BLaER1 treated with 17β-estradiol and CSF1 and Interleukin-3, amounts not matched to agents 10 nM and 100 nM (cell line): ENCODE data around the gene NBAS.
"Not testable (repeated sequence)": the region's sequence is repeated elsewhere in the genome, so short reads cannot be mapped to it uniquely, and the experiment has no call there.

Experiments used
- H3K27ac ChIP-seq, 11 experiments: shearing (Covaris generic); formaldehyde crosslinking; 2 replicates each; pipeline ENCODE4 v1.8.1; 2022
- H3K27me3 ChIP-seq, 11 experiments: shearing (Covaris generic); formaldehyde crosslinking; 2 replicates each; pipeline ENCODE4 v1.8.1; 2022
- H3K36me3 ChIP-seq, 11 experiments: shearing (Covaris generic); formaldehyde crosslinking; 2 replicates each; pipeline ENCODE4 v1.8.1; 2022
- H3K4me1 ChIP-seq, 10 experiments: shearing (Covaris generic); formaldehyde crosslinking; 2 replicates each; pipeline ENCODE4 v1.8.1; 2022
- H3K4me2 ChIP-seq, 11 experiments: shearing (Covaris generic); formaldehyde crosslinking; 2 replicates each; pipeline ENCODE4 v1.8.1; 2022
- H3K4me3 ChIP-seq, 10 experiments: shearing (Covaris generic); formaldehyde crosslinking; 2 replicates each; pipeline ENCODE4 v1.8.1; 2022
- H3K9ac ChIP-seq, 11 experiments: shearing (Covaris generic); formaldehyde crosslinking; 2 replicates each; pipeline ENCODE4 v1.8.1; 2022
- H3K9me3 ChIP-seq, 11 experiments: shearing (Covaris generic); formaldehyde crosslinking; replicated peaks in 1 of 11; 2 replicates each; pipeline ENCODE4 v1.8.1; 2022
- H4K20me1 ChIP-seq, 11 experiments: shearing (Covaris generic); formaldehyde crosslinking; 2 replicates each; pipeline ENCODE4 v1.8.1; 2022
- Cebpa-rat ChIP-seq, 11 experiments: shearing (Covaris generic); IDR thresholded peaks; 2 replicates each; pipeline ENCODE4 v1.8.1; 2022

Gene NBAS

DNA sequence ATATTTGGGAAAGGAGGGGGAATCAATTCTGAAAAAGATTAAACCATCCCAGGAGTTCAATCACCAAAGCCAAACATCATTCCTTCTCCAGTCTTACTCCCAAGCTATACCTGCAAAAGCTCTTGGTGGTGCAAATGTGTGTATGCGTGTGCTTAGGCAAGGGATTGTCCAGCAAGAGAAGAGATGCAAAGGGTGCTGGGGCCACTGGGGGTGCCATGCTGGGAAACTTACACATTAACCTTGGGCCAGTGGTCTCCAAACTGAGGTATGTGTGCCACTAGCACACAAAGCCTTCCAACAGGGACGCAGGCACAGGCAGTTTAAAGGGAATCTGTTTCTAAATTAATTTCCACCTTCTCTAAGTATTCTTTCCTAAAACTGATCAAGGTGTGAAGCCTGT, 307.9 kb downstream of the NBAS start:
- Histone ChIP-seq H3K4me3 (no peak overlapping the region), H3K9ac (no peak overlapping the region), H3K36me3 (peaks cover 0 to 20% (median 9%) of the 10 kb centered on the region in 11 experiments; a peak in 10 of 22 replicates), H3K4me2 (no peak overlapping the region), H3K4me1 (no peaks in the 10 kb centered on the region), H3K27ac (no peak overlapping the region), H3K27me3 (no peaks in the 10 kb centered on the region), H4K20me1 (no peaks in the 10 kb centered on the region), H3K9me3 (peaks cover 11 to 31% (median 20%) of the 10 kb centered on the region in 11 experiments; a peak in 21 of 22 replicates)
- no peak for TF ChIP-seq Cebpa-rat (IDR thresholded peaks at IDR 0.05)

GRCh38 chr2:15251753-15252152, 309.4 kb downstream of the NBAS start:
- peaks cover 0 to 13% (median 6%) of the 10 kb centered on the region in 11 experiments; a peak in 10 of 22 replicates for H3K36me3 ChIP-seq
- H3K4me3 ChIP-seq: no peak overlapping the region
- H3K27ac ChIP-seq: no peak overlapping the region
- no peaks in the 10 kb centered on the region for H3K4me1 ChIP-seq
- H3K4me2 ChIP-seq: no peak overlapping the region
- no peaks in the 10 kb centered on the region for H3K27me3 ChIP-seq
- no peak for TF ChIP-seq Cebpa-rat (IDR thresholded peaks at IDR 0.05)
- H3K9ac ChIP-seq: no peak overlapping the region
- no peaks in the 10 kb centered on the region for H4K20me1 ChIP-seq
- peaks cover 8 to 24% (median 16%) of the 10 kb centered on the region in 11 experiments; a peak in 17 of 22 replicates for H3K9me3 ChIP-seq

DNA sequence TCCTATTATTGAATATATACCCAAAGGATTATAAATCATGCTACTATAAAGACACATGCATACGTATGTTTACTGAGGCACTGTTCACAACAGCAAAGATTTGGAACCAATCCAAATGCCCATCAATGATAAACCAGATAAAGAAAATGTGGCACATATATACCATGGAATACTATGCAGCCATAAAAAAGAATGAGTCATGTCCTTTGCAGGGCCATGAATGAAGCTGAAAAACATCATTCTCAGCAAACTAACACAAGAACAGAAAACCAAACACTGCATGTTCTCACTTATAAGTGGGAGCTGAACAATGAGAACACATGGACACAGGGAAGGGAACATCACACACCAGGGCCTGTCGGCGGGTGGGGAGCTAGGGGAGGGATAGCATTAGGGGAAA, 310.2 kb downstream of the NBAS start:
- not testable (repeated sequence) for H3K4me1 ChIP-seq, H4K20me1 ChIP-seq, H3K4me2 ChIP-seq

GRCh38 chr2:15246870-15247269, 314.3 kb downstream of the NBAS start:
- Histone ChIP-seq H3K27ac (no peak overlapping the region), H3K4me1 (peaks cover 0 to 11% (median 6%) of the 10 kb centered on the region in 10 experiments; a peak in 9 of 20 replicates), H3K9me3 (peaks cover 8 to 23% (median 16%) of the 10 kb centered on the region in 11 experiments; a peak in 17 of 22 replicates), H4K20me1 (no peaks in the 10 kb centered on the region), H3K27me3 (no peaks in the 10 kb centered on the region), H3K36me3 (peaks cover 0 to 18% (median 5%) of the 10 kb centered on the region in 11 experiments; a peak in 10 of 22 replicates), H3K4me3 (no peak overlapping the region), H3K9ac (no peak overlapping the region), H3K4me2 (no peak overlapping the region)
- TF ChIP-seq Cebpa-rat (IDR thresholded peaks at IDR 0.05): no peak

More for the DNA sequence above, 310.2 kb downstream of the NBAS start:
- H3K9ac ChIP-seq, H3K27me3 ChIP-seq, H3K27ac ChIP-seq, H3K4me3 ChIP-seq: not testable (repeated sequence)
- H3K9me3 ChIP-seq: peaks cover 8 to 24% (median 16%) of the 10 kb centered on the region in 11 experiments; a peak in 17 of 22 replicates
- peaks cover 0 to 13% (median 6%) of the 10 kb centered on the region in 11 experiments; a peak in 10 of 22 replicates for H3K36me3 ChIP-seq

DNA sequence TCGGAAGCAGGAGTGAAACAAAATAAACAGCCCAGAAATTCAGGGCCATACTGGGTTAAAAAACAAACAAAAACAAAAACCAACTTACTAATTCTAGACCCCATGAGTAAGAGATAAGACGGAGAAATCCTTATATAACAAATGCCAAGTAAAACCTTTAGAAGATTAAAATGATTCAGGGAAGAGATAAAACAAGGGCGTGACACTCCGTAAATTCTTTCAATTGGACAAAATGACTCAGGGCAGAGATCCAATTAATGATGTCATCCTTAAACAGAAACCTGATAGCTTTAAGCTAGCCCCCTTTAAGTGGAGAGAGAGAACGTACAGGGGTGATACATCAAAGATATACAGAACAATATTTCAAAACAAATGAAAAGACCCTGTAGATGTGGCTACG, 317.4 kb downstream of the NBAS start:
- H3K9ac ChIP-seq: no peak overlapping the region
- H3K36me3 ChIP-seq: peaks cover 0 to 22% (median 0%) of the 10 kb centered on the region in 11 experiments; a peak in 5 of 22 replicates
- no peaks in the 10 kb centered on the region for H4K20me1 ChIP-seq
- no peaks in the 10 kb centered on the region for H3K9me3 ChIP-seq
- TF ChIP-seq Cebpa-rat (IDR thresholded peaks at IDR 0.05): no peak
- H3K27ac ChIP-seq: no peak overlapping the region
- no peak overlapping the region for H3K4me3 ChIP-seq
- H3K27me3 ChIP-seq: no peaks in the 10 kb centered on the region
- H3K4me2 ChIP-seq: peak overlapping the region in 5 of 11 experiments; percentile 1 to 49 (median 23); a peak in 4 of 22 replicates
- peaks cover 0 to 11% (median 6%) of the 10 kb centered on the region in 10 experiments; a peak in 9 of 20 replicates for H3K4me1 ChIP-seq

DNA sequence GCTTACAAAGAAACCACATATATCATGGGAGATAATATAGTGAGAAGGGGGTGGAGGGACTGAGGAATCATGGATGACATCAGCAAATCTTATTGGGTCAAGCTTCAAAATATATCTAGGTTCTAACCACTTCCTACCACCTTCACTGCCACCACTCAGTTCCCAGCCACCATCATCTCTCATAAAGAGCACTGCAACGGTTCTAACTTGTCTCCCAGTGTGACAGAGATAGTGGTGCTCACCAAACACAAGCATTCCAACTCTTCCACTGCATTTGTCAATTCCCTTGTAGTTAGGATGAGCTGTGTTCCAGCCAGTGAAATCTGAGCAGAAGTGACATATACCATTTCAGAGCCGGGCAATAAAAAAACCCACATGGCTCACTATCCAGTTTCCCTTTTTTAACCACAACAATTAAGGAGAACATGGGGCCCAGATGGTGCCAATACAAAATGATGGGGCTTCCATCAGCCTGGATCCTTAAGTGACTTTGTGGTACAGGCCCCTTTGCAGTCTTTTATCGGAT, 318.1 kb downstream of the NBAS start:
- no peaks in the 10 kb centered on the region for H3K9me3 ChIP-seq
- no peak overlapping the region for H3K27ac ChIP-seq
- no peak for TF ChIP-seq Cebpa-rat (IDR thresholded peaks at IDR 0.05)
- H3K4me2 ChIP-seq: no peak overlapping the region; a peak in 1 of 22 replicates
- H3K4me1 ChIP-seq: peaks cover 0 to 11% (median 6%) of the 10 kb centered on the region in 10 experiments; a peak in 9 of 20 replicates
- H3K27me3 ChIP-seq: no peaks in the 10 kb centered on the region
- H3K9ac ChIP-seq: no peak overlapping the region
- no peaks in the 10 kb centered on the region for H4K20me1 ChIP-seq
- H3K4me3 ChIP-seq: no peak overlapping the region
- H3K36me3 ChIP-seq: peaks cover 0 to 22% (median 0%) of the 10 kb centered on the region in 11 experiments; a peak in 6 of 22 replicates

- no peak for TF ChIP-seq Cebpa-rat (IDR thresholded peaks at IDR 0.05)
- Histone ChIP-seq H3K9ac (no peak overlapping the region), H3K4me3 (no peak overlapping the region)
Measured at GRCh38 chr2:15241929-15242328, 319.2 kb downstream of the NBAS start.

DNA sequence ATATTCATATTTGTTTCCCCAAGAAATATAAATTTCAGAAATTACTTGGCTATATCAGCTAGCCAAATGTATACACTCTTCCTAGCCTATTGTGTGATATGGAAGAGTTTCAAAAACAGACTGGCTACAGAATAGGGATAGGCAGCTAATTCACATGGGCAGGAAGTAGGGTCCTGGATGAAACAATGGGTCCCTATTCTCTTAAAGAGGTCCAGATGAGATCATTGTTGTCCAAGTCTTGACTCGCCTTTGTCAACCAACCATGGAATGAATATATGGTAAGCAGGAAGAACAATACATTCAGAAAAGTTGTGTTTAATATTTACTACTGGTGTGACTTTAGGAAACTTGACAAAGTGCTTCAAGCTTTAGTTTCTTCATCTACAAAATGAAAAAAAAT, 319.9 kb downstream of the NBAS start:
- Histone ChIP-seq H4K20me1 (no peaks in the 10 kb centered on the region), H3K27me3 (no peaks in the 10 kb centered on the region), H3K27ac (no peak overlapping the region), H3K4me3 (no peak overlapping the region), H3K4me2 (no peak overlapping the region), H3K9ac (no peak overlapping the region), H3K9me3 (no peaks in the 10 kb centered on the region), H3K4me1 (peaks cover 0 to 11% (median 6%) of the 10 kb centered on the region in 10 experiments; a peak in 9 of 20 replicates), H3K36me3 (peaks cover 0 to 22% (median 1%) of the 10 kb centered on the region in 11 experiments; a peak in 6 of 22 replicates)
- no peak for TF ChIP-seq Cebpa-rat (IDR thresholded peaks at IDR 0.05)

More at GRCh38 chr2:15241929-15242328, 319.2 kb downstream of the NBAS start:
- H4K20me1 ChIP-seq: no peaks in the 10 kb centered on the region
- H3K27ac ChIP-seq: no peak overlapping the region
- no peaks in the 10 kb centered on the region for H3K9me3 ChIP-seq
- H3K4me2 ChIP-seq: no peak overlapping the region
- H3K4me1 ChIP-seq: peaks cover 0 to 11% (median 6%) of the 10 kb centered on the region in 10 experiments; a peak in 9 of 20 replicates
- H3K27me3 ChIP-seq: no peaks in the 10 kb centered on the region
- peaks cover 0 to 22% (median 0%) of the 10 kb centered on the region in 11 experiments; a peak in 6 of 22 replicates for H3K36me3 ChIP-seq

- no peak for TF ChIP-seq Cebpa-rat (IDR thresholded peaks at IDR 0.05)
- no peak overlapping the region for H3K4me2 ChIP-seq
Measured at GRCh38 chr2:15238028-15238427, 323.1 kb downstream of the NBAS start.

More at GRCh38 chr2:15238028-15238427, 323.1 kb downstream of the NBAS start:
- H3K27ac ChIP-seq: no peak overlapping the region
- H3K4me3 ChIP-seq: no peak overlapping the region
- H3K27me3 ChIP-seq: no peaks in the 10 kb centered on the region
- peaks cover 0 to 31% (median 10%) of the 10 kb centered on the region in 11 experiments; a peak in 11 of 22 replicates for H3K36me3 ChIP-seq
- H4K20me1 ChIP-seq: no peaks in the 10 kb centered on the region
- H3K9ac ChIP-seq: no peak overlapping the region
- H3K9me3 ChIP-seq: no peaks in the 10 kb centered on the region
- H3K4me1 ChIP-seq: peaks cover 0 to 3% (median 0%) of the 10 kb centered on the region in 10 experiments; a peak in 1 of 20 replicates
